HG03457 (cell line): ENCODE data around the gene NDN.
"Not testable (repeated sequence)": the region's sequence is repeated elsewhere in the genome, so short reads cannot be mapped to it uniquely, and the experiment has no call there.

Source experiments
- ATAC-seq: cut with Tn5 transposase; IDR thresholded peaks from one replicate; pipeline ENCODE4 v1.9.1; 2021; ENCODE audit warnings: moderate number of reproducible peaks; ENCODE audit not compliant: unreplicated experiment

The NDN gene, protein sequence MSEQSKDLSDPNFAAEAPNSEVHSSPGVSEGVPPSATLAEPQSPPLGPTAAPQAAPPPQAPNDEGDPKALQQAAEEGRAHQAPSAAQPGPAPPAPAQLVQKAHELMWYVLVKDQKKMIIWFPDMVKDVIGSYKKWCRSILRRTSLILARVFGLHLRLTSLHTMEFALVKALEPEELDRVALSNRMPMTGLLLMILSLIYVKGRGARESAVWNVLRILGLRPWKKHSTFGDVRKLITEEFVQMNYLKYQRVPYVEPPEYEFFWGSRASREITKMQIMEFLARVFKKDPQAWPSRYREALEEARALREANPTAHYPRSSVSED

DNA sequence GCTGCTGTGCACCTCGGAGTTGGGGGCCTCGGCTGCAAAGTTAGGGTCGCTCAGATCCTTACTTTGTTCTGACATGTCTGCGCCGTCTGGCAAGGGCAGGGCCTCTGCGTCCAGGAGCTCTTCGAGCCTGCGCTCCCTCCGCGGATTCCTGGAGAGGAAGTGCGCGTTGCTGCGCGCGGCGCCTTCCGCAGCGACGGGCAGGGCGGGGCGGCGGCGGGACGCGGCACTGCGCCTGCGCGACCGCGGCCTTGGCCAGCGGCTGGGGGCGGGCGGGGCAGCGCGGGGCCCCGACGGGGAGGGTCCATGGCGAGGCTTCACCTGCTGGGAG, at the start of gene NDN:
Gene NDN, minus strand, starts transcription at position 163 of the 328 bp plus-strand sequence. Its CDS starts 88 bp downstream, at position 75.
- no peak for ATAC-seq

- ATAC-seq, result no peak
Measured at GRCh38 chr15:23736033-23736673, 49.0 kb upstream of the NDN start.

DNA sequence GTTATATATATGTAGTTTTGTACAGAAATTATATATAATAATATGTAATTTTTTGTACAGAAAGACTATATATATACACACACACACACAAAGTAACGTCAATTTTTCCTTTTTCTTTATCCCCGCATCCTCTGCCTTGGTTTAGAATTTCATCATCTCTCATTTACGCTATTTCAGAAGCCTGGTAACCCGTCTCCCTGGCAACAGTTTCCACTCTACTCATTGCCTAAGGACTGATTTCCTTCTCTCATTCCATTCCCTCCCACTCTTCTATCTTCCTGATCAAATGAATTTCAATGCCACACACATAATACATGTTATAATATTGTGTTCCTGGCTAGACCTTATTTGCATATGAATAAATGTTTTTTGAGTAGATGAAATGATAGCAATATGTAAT, 47.8 kb upstream of the NDN start:
- no peak for ATAC-seq

DNA sequence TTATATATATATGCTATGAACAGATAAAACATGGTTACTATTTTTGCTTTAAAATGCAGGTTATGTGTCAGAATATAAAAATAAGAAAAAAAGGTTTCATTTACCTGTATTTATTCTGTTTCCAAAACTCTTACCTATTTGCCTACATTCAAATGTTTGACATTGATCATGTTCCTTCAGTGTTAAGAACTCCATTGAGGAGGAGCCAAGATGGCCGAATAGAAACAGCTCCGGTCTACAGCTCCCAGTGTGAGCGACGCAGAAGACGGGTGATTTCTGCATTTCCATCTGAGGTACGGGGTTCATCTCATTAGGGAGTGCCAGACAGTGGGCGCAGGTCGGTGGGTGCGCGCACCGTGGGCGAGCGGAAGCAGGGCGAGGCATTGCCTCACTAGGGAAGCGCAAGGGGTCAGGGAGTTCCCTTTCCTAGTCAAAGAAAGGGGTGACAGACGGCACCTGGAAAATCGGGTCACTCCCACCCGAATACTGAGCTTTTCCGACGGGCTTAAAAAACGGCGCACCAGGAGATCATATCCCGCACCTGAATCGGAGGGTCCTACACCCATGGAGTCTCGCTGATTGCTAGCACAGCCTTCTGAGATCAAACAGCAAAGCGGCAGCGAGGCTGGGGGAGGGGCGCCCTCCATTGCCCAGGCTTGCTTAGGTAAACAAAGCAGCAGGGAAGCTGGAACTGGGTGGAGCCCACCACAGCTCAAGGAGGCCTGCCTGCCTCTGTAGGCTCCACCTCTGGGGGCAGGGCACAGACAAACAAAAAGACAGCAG, 27.0 kb upstream of the NDN start:
- ATAC-seq, result not testable (repeated sequence)

DNA sequence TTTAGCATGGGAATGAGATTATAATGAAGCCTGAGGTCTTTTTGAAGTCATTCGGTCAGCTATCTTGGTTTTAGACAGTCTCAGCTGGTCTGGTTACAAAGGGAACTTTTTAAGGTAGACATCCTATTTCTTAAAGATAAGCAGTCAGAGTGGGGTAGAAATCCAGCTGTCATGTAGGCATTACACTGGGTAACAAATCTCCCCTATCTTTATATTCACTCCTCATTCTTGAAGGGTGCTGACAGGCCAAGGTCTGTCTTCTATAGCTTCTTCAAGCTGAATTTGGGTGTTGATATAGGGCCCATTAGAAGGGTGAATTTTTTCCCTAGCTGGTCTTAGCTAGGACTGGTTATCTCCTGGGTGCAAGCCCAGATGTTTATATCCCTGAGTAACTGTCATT, 21.2 kb upstream of the NDN start:
- ATAC-seq, result no peak

- no peak for ATAC-seq
Measured at GRCh38 chr15:23695282-23695681, 8.2 kb upstream of the NDN start.

GRCh38 chr15:23694592-23694991, 7.5 kb upstream of the NDN start:
- no peak for ATAC-seq

- no peak for ATAC-seq
Measured at GRCh38 chr15:23690450-23690852, 3.3 kb upstream of the NDN start.

- no peak for ATAC-seq
Measured at GRCh38 chr15:23690015-23690414, 2.9 kb upstream of the NDN start.

- ATAC-seq, result no peak
Measured at GRCh38 chr15:23686466-23687142, 501 bp downstream of the NDN start.

DNA sequence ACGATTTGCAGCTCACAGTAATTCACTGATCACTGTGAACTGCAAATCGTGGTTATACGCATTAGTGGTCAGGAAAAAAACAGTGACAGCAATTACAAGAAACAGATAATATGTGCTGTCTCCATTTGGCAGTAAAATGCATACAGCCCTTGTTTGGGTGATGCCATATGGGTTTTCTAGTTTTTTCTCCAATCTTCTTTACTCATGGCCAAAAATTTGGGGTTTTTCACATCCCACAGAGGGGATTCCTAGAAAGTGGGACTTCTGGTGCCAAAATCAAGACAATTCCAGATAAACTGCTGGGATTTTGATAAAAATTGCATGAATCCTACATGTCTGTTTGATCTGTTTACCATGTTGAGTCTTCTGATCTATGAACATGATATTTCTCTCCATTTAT, 15.6 kb downstream of the NDN start:
- ATAC-seq, result no peak

DNA sequence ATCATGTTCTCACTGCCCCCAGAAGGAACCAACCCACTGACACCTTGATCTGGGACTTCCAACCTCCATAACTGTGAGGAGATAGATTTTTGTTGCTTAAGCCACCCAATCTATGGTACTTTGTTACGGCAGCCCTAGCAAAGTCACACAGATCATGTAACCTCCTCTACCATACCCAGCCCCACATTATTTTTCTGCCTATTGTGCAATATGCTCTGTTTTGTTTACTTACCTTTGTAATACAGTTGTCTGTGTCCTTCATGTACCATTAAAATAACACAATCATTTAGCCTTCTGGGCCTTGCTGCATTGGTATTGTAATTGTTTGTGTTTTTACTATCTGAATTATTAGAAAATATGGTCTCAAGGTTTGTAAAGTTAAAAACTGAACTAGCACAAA, 16.1 kb downstream of the NDN start:
- ATAC-seq, result no peak

DNA sequence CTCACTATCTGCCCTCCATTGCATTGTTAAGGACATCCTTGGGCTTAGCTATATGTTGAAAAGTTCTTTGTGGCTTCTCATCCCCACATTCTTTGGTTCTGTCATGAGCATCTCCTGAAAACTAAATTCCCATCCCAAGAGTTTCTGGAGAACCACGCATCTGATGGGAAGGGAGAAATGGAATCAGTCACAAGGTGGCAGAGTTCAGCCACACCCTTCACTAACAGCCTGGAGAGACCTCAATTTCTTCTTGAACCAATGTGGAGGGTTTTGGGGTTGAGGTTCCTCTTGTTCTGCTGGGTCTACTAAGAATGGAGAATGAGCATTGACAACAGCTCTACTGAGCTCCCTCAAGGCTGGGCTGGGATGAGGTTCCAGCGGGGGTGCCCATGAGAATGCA, 23.9 kb downstream of the NDN start:
- no peak for ATAC-seq

- ATAC-seq, result no peak
Measured at GRCh38 chr15:23648920-23649515, 38.1 kb downstream of the NDN start.

- no peak for ATAC-seq
Measured at GRCh38 chr15:23647421-23648370, 39.4 kb downstream of the NDN start, which contains the start of gene MAGEL2. Gene MAGEL2 (minus strand): TSS chr15:23647867. CDS start chr15:23647742, 125 bp downstream.

DNA sequence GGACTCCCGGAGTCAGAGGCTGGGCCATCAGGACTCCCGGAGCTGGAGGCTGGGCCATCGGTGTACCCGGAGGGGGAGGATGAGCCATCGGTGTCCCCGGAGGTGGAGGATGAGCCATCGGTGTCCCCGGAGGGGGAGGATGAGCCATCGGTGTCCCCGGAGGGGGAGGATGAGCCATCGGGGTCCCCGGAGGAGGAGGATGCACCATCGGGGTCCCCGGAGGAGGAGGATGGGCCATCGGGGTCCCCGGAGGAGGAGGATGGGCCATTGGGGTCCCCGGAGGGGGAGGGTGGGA, 40.2 kb downstream of the NDN start:
- no peak for ATAC-seq

DNA sequence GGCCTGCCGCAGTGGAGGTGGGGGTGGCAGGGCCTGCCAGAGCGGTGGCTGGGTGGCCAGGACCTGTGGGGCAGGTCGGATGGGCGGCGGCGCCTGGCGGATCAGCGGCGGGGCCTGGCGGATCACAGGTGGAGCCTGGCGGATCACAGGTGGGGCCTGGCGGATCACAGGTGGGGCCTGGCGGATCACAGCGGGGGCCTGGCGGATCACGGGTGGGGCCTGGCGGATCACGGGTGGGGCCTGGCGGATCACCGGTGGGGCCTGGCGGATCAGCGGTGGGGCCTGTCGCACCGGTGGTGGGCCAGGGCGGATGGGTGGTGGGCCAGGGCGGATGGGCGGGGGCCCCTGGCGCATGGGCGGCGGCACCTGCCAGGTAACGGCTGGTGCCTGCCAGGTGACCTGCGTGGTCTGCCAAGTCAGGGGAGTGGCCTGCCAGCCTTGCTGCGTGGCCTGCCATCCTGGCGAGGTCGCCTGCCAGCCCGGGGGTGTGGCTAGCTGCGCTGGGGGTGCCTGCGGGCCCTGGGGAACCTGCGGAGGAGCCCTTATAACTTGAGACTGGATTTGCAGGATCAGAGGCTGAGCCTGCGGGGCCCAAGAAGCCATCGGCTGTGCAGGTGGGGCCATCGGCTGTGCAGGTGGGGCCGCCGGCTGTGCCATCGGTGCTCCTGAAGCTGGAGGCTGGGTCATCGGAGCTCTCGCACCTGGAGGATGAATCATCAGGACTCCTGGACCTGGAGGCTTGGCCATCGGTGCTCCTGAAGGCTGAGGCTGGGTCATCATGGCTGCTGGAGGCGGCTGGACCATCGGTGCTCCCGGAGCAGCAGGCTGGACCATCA, 40.7 kb downstream of the NDN start:
- ATAC-seq, result no peak

- no peak for ATAC-seq
Measured at GRCh38 chr15:23645371-23646164, 41.5 kb downstream of the NDN start.
